AG09319 (cell line): ENCODE results near the gene VPS26C.

Experiments used
- DNase-seq: peaks from one replicate; pipeline ENCODE4 v3.0.0-alpha.2; 2010; ENCODE audit warnings: low read depth; ENCODE audit errors: extremely low read depth
- CTCF ChIP-seq: IDR thresholded peaks from 2 replicates; pipeline ENCODE4 v1.5.1; 2011; ENCODE audit warnings: low read depth, mild to moderate bottlenecking, inconsistent platforms, low read length, moderate library complexity

The VPS26C gene

GRCh38 chr21:37257967-37258877, 8.9 kb downstream of the VPS26C start:
- no peak for DNase-seq
- TF ChIP-seq CTCF: no peak

GRCh38 chr21:37257511-37257966, 9.6 kb downstream of the VPS26C start:
- TF ChIP-seq CTCF: no peak
- no peak for DNase-seq

DNA sequence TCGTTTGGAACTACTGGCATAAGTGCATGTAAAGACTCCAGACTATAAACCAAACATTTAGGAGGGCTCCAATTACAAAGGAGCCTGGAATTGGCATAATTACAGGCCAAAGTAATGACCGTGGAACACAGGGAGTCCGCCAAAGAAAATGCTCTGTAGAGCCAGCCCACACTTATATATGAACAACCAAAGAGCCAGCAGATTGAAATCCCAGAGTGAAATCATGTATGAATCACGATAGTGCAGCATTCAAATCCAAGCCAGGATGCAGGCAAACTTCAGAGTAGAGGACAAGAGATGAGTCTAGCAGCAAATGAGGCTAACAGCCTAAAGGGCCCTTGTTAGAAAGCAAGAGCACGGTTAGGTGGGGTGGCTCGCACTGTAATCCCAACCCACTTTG, 13.1 kb downstream of the VPS26C start:
- no peak for DNase-seq
- TF ChIP-seq CTCF: no peak

- DNase-seq: no peak
- no peak for TF ChIP-seq CTCF
Measured at GRCh38 chr21:37251294-37251634, 15.9 kb downstream of the VPS26C start.

GRCh38 chr21:37249112-37249904, 17.8 kb downstream of the VPS26C start:
- no peak for DNase-seq
- TF ChIP-seq CTCF: no peak

GRCh38 chr21:37248298-37248697, 18.8 kb downstream of the VPS26C start:
- DNase-seq: no peak
- TF ChIP-seq CTCF: no peak

GRCh38 chr21:37245151-37245550, 22.0 kb downstream of the VPS26C start:
- no peak for DNase-seq
- TF ChIP-seq CTCF: no peak
